SU-DHL-6 (cell line): Measurements from ENCODE around the gene RANGAP1.

Experiments used
- H2AFZ ChIP-seq: fragments of 200-600 bp; sonication (generic); 2 replicates; pipeline ENCODE4 v1.6.1; 2014; ENCODE audit warnings: low read depth, mild to moderate bottlenecking, moderate library complexity, mixed read lengths, antibody characterized with exemption, low read length; ENCODE audit not compliant: severe bottlenecking
- H3F3A ChIP-seq: fragments of 200-600 bp; shearing (Covaris generic); 2 replicates; pipeline ENCODE4 v1.6.0; 2016; ENCODE audit warnings: antibody characterized with exemption, mild to moderate bottlenecking; ENCODE audit not compliant: insufficient read depth
- H3K27ac ChIP-seq: fragments of 200-600 bp; sonication (generic); 2 replicates; pipeline ENCODE4 v1.5.1; 2016; ENCODE audit warnings: low read depth, mild to moderate bottlenecking, low read length, moderate library complexity, mixed read lengths
- H3K27me3 ChIP-seq: fragments of 200-600 bp; sonication (generic), shearing (Covaris generic); 2 replicates; pipeline ENCODE4 v1.6.0; 2014; ENCODE audit warnings: mild to moderate bottlenecking, low read length
- H3K36me3 ChIP-seq: fragments of 200-600 bp; sonication (generic); 2 replicates; pipeline ENCODE4 v1.6.1; 2014; ENCODE audit warnings: mild to moderate bottlenecking, low read length, mixed read lengths
- H3K4me2 ChIP-seq: fragments of 300-600, 200-600 bp; shearing (Covaris generic), sonication (generic); 2 replicates; pipeline ENCODE4 v1.6.0; 2014; ENCODE audit warnings: low read length, low read depth, mild to moderate bottlenecking; ENCODE audit not compliant: poor library complexity, severe bottlenecking
- H3K4me3 ChIP-seq: fragments of 200-600 bp; sonication (generic); 2 replicates; pipeline ENCODE4 v1.5.1; 2014; ENCODE audit warnings: antibody characterized with exemption, low read length, mild to moderate bottlenecking, mixed read lengths; ENCODE audit not compliant: insufficient read depth, poor library complexity, severe bottlenecking
- H3K79me2 ChIP-seq: fragments of 200-600 bp; sonication (generic); 2 replicates; pipeline ENCODE4 v1.6.1; 2014; ENCODE audit warnings: mild to moderate bottlenecking, low read length, moderate library complexity; ENCODE audit not compliant: insufficient read depth
- H3K9ac ChIP-seq: fragments of 200-600 bp; sonication (generic); 2 replicates; pipeline ENCODE4 v1.7.0; 2014; ENCODE audit warnings: mild to moderate bottlenecking, low read length
- H3K9me2 ChIP-seq: fragments of 200-600 bp; sonication (generic); replicated peaks from 2 replicates; pipeline ENCODE4 v1.6.1; 2014; ENCODE audit warnings: low read length; ENCODE audit not compliant: insufficient read depth
- H3K9me3 ChIP-seq: fragments of 200-600 bp; sonication (generic); 2 replicates; pipeline ENCODE4 v1.6.1; 2014; ENCODE audit warnings: low read length, mixed read lengths; ENCODE audit not compliant: insufficient read depth
- H4K20me1 ChIP-seq: fragments of 200-600 bp; sonication (generic); 2 replicates; pipeline ENCODE4 v1.6.1; 2014; ENCODE audit warnings: low read depth, mild to moderate bottlenecking, antibody characterized with exemption, low read length, moderate library complexity, mixed read lengths
- EZH2phosphoT487 ChIP-seq: fragments of 200-600 bp; sonication (generic), shearing (Covaris generic); conservative IDR thresholded peaks from 2 replicates; pipeline ENCODE4 v1.6.1; 2018; ENCODE audit warnings: mild to moderate bottlenecking, antibody characterized with exemption, low read length, moderate library complexity, mixed read lengths
- TF ChIP-seq, protein P1 (sequence below): fragments of 200-600 bp; sonication (generic); IDR thresholded peaks from one replicate; pipeline ENCODE4 v1.5.1; 2017; ENCODE audit warnings: antibody characterized with exemption, mild to moderate bottlenecking, low read length, moderate library complexity; ENCODE audit not compliant: insufficient read depth, poor library complexity, severe bottlenecking

RANGAP1 gene

DNA sequence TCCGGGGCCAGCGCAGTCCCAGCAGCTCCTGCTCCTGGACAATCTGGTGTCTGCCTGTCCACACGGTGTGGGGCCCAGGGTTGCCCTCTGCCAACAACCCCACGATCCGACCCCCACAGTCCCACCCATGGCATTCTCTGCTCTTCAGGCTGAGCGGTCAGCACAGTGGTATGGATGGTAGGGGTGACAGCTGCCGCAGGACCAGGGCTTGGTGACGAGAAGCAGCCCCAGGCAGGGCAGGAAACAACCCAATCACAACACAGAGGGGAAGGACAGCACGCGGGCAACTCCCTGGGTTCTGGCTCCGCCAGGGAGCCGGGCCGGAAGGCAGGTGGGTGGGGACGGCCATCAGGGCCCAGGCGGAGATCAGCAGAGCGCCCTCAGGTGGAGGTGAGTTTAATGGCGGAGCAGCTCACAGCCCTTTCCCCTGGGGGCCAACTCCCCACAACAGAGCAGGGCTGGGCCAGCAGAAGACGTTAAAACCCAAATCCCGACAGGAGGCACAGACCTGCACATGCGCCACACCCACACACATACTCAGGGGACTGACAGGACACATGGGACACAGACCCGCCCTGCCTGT lies 40.0 kb downstream of the RANGAP1 start:
- H3K27me3 ChIP-seq, result no peaks in the 10 kb centered on the region
- peaks cover 11% of the 10 kb centered on the region for H3F3A ChIP-seq
- no peak for TF ChIP-seq EZH2phosphoT487
- TF ChIP-seq, protein P1, sequence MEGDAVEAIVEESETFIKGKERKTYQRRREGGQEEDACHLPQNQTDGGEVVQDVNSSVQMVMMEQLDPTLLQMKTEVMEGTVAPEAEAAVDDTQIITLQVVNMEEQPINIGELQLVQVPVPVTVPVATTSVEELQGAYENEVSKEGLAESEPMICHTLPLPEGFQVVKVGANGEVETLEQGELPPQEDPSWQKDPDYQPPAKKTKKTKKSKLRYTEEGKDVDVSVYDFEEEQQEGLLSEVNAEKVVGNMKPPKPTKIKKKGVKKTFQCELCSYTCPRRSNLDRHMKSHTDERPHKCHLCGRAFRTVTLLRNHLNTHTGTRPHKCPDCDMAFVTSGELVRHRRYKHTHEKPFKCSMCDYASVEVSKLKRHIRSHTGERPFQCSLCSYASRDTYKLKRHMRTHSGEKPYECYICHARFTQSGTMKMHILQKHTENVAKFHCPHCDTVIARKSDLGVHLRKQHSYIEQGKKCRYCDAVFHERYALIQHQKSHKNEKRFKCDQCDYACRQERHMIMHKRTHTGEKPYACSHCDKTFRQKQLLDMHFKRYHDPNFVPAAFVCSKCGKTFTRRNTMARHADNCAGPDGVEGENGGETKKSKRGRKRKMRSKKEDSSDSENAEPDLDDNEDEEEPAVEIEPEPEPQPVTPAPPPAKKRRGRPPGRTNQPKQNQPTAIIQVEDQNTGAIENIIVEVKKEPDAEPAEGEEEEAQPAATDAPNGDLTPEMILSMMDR, result no peak
- no peaks in the 10 kb centered on the region for H3K9me3 ChIP-seq
- no peaks in the 10 kb centered on the region for H4K20me1 ChIP-seq
- H3K4me3 ChIP-seq, result no peak overlapping the region
- no peaks in the 10 kb centered on the region for H3K9me2 ChIP-seq
- H3K27ac ChIP-seq, result no peak overlapping the region
- no peaks in the 10 kb centered on the region for H3K36me3 ChIP-seq
- H3K79me2 ChIP-seq, result no peaks in the 10 kb centered on the region
- no peak overlapping the region for H2AFZ ChIP-seq
- no peak overlapping the region for H3K9ac ChIP-seq
- H3K4me2 ChIP-seq, result no peak overlapping the region

DNA sequence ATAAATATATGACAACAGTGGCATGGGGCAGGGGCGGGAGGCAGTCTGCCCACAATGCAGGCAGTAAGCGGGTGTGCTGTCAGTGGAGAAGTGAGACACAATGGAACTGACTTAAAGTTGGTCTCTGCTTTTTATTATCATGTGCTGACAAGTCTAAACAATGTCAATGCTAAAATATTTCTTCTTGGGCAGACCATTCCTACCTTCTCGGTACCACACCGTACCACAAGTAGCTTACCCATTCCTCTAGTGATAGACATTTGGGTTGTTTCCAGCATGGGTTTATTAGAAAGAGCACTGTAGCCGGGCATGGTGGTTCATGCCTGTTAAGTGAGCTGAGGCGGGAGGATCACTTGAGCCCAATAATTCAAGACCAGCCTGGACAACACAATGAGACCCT lies 42.6 kb downstream of the RANGAP1 start:
- no peaks in the 10 kb centered on the region for H3K9me3 ChIP-seq

DNA sequence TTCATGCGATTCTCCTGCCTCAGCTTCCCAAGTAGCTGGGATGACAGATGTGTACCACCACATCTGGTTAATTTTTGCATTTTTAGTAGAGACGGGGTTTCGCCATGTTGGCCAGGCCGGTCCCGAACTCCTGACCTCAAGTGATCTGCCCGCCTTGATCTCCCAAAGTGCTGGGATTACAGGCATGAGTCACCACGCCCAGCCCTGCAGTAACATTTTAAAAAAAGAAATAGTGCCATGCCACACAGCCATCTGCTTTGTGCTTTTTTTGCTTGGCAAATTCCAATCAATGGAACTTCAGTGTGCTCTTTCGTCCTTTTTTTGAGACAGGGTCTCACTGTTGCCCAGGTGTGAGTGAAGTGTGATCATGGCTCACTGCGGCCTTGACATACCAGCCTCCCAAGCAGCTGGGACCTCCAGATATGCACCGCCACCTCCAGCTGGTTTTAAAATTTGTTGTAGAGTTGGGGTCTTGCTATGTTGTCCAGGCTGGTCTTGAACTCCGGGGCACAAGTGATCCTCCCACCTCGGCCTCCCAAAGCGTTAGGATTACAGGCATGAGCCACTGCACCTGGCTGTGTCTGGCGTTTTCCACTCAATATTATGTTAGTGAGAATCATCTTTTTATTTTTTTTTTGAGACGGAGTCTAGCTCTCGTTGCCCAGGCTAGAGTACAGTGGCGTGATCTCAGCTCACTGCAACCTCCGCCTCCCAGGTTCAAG lies 43.4 kb downstream of the RANGAP1 start:
- peaks cover 11% of the 10 kb centered on the region for H3F3A ChIP-seq
- no peaks in the 10 kb centered on the region for H3K9me2 ChIP-seq
- H3K9ac ChIP-seq, result no peak overlapping the region
- no peak overlapping the region for H2AFZ ChIP-seq
- TF ChIP-seq, protein P1, result no peak
- no peak for TF ChIP-seq EZH2phosphoT487
- H3K36me3 ChIP-seq, result no peaks in the 10 kb centered on the region
- H3K27me3 ChIP-seq, result no peaks in the 10 kb centered on the region
- H3K27ac ChIP-seq, result no peak overlapping the region
- H3K4me2 ChIP-seq, result no peak overlapping the region
- no peak overlapping the region for H3K4me3 ChIP-seq
- no peaks in the 10 kb centered on the region for H4K20me1 ChIP-seq
- H3K79me2 ChIP-seq, result no peaks in the 10 kb centered on the region
- no peaks in the 10 kb centered on the region for H3K9me3 ChIP-seq

More for the DNA sequence above, 42.6 kb downstream of the RANGAP1 start:
- Histone ChIP-seq H3K36me3 (no peaks in the 10 kb centered on the region), H3K4me2 (no peak overlapping the region), H3K27me3 (no peaks in the 10 kb centered on the region), H3K4me3 (no peak overlapping the region), H3K9ac (no peak overlapping the region), H3K27ac (no peak overlapping the region), H3K79me2 (no peaks in the 10 kb centered on the region), H2AFZ (no peak overlapping the region), H3K9me2 (no peaks in the 10 kb centered on the region), H4K20me1 (no peaks in the 10 kb centered on the region), H3F3A (peaks cover 11% of the 10 kb centered on the region)
- TF ChIP-seq, protein P1, result no peak
- no peak for TF ChIP-seq EZH2phosphoT487
